GM21515 (cell line): ENCODE data around the gene LONP2.

Experiments used
- ATAC-seq: cut with Tn5 transposase; IDR thresholded peaks from one replicate; pipeline ENCODE4 v1.9.1; 2021; ENCODE audit not compliant: unreplicated experiment

LONP2 gene

GRCh38 chr16:48244080-48244862, at the start of gene LONP2:
Gene LONP2 (plus strand): TSS chr16:48244300. CDS start chr16:48244389, 89 bp downstream.
- peak; percentile 98 for ATAC-seq

- ATAC-seq, result no peak
Measured at GRCh38 chr16:48194828-48195556, 49.1 kb upstream of the LONP2 start.

- ATAC-seq, result no peak
Measured at GRCh38 chr16:48197294-48197693, 46.8 kb upstream of the LONP2 start.

- no peak for ATAC-seq
Measured at GRCh38 chr16:48201515-48202201, 42.4 kb upstream of the LONP2 start.

GRCh38 chr16:48203974-48204824, 39.9 kb upstream of the LONP2 start:
- no peak for ATAC-seq

- ATAC-seq, result no peak
Measured at GRCh38 chr16:48204825-48205151, 39.3 kb upstream of the LONP2 start.

GRCh38 chr16:48206594-48207242, 37.4 kb upstream of the LONP2 start:
- ATAC-seq, result no peak

- no peak for ATAC-seq
Measured at GRCh38 chr16:48210747-48211146, 33.4 kb upstream of the LONP2 start.

GRCh38 chr16:48212033-48212432, 32.1 kb upstream of the LONP2 start:
- ATAC-seq, result no peak

- no peak for ATAC-seq
Measured at GRCh38 chr16:48215738-48216137, 28.4 kb upstream of the LONP2 start.

- no peak for ATAC-seq
Measured at GRCh38 chr16:48217708-48218107, 26.4 kb upstream of the LONP2 start.

GRCh38 chr16:48218473-48218872, 25.6 kb upstream of the LONP2 start:
- no peak for ATAC-seq

- ATAC-seq, result no peak
Measured at GRCh38 chr16:48220891-48221290, 23.2 kb upstream of the LONP2 start.

- no peak for ATAC-seq
Measured at GRCh38 chr16:48223490-48223889, 20.6 kb upstream of the LONP2 start.

- no peak for ATAC-seq
Measured at GRCh38 chr16:48225456-48225855, 18.6 kb upstream of the LONP2 start.

- ATAC-seq, result no peak
Measured at GRCh38 chr16:48231727-48232492, 12.2 kb upstream of the LONP2 start.

GRCh38 chr16:48232493-48233040, 11.5 kb upstream of the LONP2 start:
- no peak for ATAC-seq

GRCh38 chr16:48234630-48235029, 9.5 kb upstream of the LONP2 start:
- ATAC-seq, result no peak

GRCh38 chr16:48235058-48235555, 9.0 kb upstream of the LONP2 start:
- no peak for ATAC-seq
